Activated CD8-positive, alpha-beta memory T cell treated with anti-CD3 and anti-CD28 coated beads, Interleukin-2, amount 10 ng/mL, durations not matched to agents 7 days and 5 days (primary cell): ENCODE results near the gene LRRC26. TPM values are rescaled to one million over a fixed set of nuclear protein-coding genes. Genes with fewer than 3 reads are reported as not detected.

Experiments
- ATAC-seq: fragments of 150-1000 bp; cut with Tn5 transposase; one replicate; pipeline ENCODE4 v1.10.0; 2021; ENCODE audit warnings: moderate library complexity
- CTCF ChIA-PET: fragments of 350-600 bp; sonication (Branson Sonifier 250); formaldehyde crosslinking; loops from one replicate; lab custom pipeline; 2021; ENCODE audit warnings: antibody characterized with exemption; lab: Charles Lee
- DNase-seq: peaks from one replicate; pipeline ENCODE4 v3.0.0-alpha.2; 2020
- H3K27ac Mint-ChIP-seq: one replicate; pipeline ENCODE4 v1.8.0; 2021; ENCODE audit warnings: mild to moderate bottlenecking, mixed read lengths
- H3K27me3 Mint-ChIP-seq: one replicate; pipeline ENCODE4 v1.8.0; 2021; ENCODE audit warnings: mixed read lengths
- H3K36me3 Mint-ChIP-seq: one replicate; pipeline ENCODE4 v1.8.0; 2021; ENCODE audit warnings: mild to moderate bottlenecking, mixed read lengths
- H3K4me1 Mint-ChIP-seq: one replicate; pipeline ENCODE4 v1.8.0; 2021; ENCODE audit warnings: mixed read lengths
- H3K4me3 Mint-ChIP-seq: one replicate; pipeline ENCODE4 v1.8.0; 2021; ENCODE audit warnings: mild to moderate bottlenecking, moderate library complexity, mixed read lengths
- H3K9me3 Mint-ChIP-seq: one replicate; pipeline ENCODE4 v1.8.0; 2022; ENCODE audit warnings: low read depth, mixed read lengths
- total RNA-seq, 2 experiments: library from RNA; stranded (reverse); gene quantifications; one replicate each; pipeline ENCODE4 v1.2.3, GENCODE V29; 2021

LRRC26 gene
- total RNA-seq, 2 experiments from 2014 or later: 0.30 TPM; not detected in 1

DNA sequence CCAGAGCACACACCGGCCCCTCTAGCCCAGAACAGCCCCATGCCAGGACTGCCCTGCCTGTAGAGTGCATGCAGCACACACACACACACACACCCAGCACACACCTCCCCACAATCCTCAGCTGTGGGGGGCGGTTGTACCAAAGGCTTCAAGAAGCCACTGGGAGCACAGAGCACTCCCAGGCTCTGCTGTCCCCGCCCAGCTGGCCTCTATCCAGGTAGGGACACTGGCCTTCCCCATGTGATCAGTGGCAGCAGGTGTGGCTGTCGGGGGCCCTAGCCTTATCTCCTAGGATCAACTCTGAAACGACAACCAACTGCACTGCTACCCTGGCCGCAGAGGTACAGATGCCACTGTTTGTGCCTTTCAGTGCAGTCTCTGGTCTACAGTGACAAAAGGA is 16.5 kb upstream of the LRRC26 start:
- H3K27ac Mint-ChIP-seq: no peak overlapping the region
- peaks cover 35% of the 10 kb centered on the region for H3K4me1 Mint-ChIP-seq
- CTCF ChIA-PET: interaction anchor here (3.5 to 5.1 kb wide), 2 partner anchors 18 to 50 kb away, joined by 15 to 55 read pairs; partner anchors contain the start of genes NDOR1, TMEM203 and TPRN
- H3K36me3 Mint-ChIP-seq: peaks cover 5% of the 10 kb centered on the region
- peak overlapping the region; percentile 93 for H3K4me3 Mint-ChIP-seq
- DNase-seq (no peak), ATAC-seq (no peak)
- H3K27me3 Mint-ChIP-seq: no peaks in the 10 kb centered on the region
- no peaks in the 10 kb centered on the region for H3K9me3 Mint-ChIP-seq

DNA sequence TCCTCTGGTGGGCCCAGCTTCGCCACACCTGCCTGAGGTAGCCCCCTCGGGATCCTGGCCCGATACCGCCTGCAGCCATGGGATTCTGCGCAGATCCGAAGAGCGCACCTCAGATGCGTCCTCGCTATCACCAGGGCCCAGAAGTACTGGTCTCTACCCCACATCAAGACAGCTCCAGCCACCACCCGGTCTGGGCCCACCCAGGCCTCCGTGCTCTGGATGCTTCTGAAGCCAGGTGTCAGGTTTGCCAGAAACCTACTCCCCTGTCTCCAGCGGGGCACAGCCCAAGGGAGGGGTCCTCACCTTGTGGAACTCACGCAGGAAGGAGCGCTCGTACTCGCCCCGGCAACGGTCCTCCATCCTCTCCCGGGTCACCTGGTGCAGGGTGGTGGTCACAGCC is 16.1 kb upstream of the LRRC26 start:
- Mint-ChIP-seq H3K4me3 (no peak overlapping the region), H3K4me1 (peaks cover 35% of the 10 kb centered on the region), H3K27me3 (no peaks in the 10 kb centered on the region), H3K36me3 (peaks cover 5% of the 10 kb centered on the region), H3K9me3 (no peaks in the 10 kb centered on the region), H3K27ac (no peak overlapping the region)
- ATAC-seq (no peak), DNase-seq (no peak)
- CTCF ChIA-PET: no interaction called here

DNA sequence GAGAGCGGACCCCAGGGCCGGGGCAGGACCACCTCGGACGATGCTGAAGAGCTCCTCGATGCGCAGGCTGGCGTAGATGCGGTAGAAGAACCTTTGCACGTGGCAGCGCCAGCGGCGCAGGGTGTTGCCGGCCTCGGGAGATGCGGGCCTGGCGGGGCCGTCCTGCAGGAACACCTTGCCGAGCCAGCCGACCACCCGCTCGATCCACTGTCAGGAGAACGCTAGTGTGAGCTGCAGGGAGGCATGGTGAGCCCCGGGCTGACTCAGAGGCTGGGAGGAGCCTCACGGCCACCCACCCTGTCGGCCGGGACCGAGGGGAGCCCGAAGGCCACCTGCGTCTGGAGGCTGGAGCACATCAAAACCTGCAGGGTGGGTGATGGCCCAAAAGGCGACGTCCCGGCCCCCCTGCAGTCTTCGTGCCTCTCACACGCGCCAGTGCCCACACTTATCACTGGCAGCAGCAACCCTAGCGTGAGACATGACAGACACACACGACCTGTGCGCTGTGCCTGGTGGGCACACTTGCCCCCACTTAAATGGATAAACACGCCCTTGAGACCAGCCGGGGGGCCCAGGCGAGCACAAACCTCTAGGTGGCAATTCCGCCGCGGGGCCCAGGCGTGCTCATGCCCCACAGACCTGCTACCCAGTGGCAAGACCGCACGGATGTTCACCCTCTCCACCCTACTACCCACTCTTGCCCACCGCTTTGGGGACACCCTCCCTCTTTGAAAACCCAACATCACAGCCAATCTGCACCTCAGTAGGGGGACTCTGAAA is 15.2 kb upstream of the LRRC26 start:
- ATAC-seq (no peak), DNase-seq (no peak)
- Mint-ChIP-seq H3K36me3 (peaks cover 4% of the 10 kb centered on the region), H3K4me1 (peaks cover 28% of the 10 kb centered on the region), H3K4me3 (no peak overlapping the region), H3K9me3 (no peaks in the 10 kb centered on the region), H3K27ac (no peak overlapping the region), H3K27me3 (no peaks in the 10 kb centered on the region)
- CTCF ChIA-PET: no interaction called here

DNA sequence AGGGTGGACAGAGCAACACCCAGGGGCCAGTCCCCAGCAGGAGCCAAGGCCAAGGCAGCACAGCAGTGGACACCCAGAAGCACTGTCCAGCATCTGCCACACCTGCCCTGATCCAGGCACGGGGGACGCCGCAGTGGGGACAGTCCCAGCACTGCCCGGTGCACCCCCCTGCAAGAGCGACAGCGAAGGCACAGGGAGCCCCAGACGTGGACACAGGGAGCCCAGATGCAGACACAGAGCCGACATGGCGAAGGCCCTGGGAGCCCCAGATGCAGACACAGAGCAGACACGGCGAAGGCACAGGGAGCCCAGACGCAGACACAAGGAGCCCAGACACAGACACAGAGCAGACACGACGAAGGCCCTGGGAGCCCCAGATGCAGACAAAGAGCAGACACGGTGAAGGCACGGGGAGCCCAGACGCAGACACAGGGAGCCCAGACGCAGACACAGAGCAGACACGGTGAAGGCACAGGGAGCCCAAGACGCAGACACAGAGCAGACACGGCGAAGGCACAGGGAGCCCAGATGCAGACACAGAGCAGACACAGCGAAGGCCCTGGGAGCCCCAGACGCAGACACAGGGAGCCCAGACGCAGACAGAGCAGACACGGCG is 14.2 kb upstream of the LRRC26 start:
- Mint-ChIP-seq H3K27ac (no peak overlapping the region), H3K36me3 (peaks cover 4% of the 10 kb centered on the region), H3K4me1 (peaks cover 21% of the 10 kb centered on the region), H3K9me3 (no peaks in the 10 kb centered on the region), H3K27me3 (no peaks in the 10 kb centered on the region), H3K4me3 (no peak overlapping the region)
- ATAC-seq (no peak), DNase-seq (no peak)
- CTCF ChIA-PET: no interaction called here

DNA sequence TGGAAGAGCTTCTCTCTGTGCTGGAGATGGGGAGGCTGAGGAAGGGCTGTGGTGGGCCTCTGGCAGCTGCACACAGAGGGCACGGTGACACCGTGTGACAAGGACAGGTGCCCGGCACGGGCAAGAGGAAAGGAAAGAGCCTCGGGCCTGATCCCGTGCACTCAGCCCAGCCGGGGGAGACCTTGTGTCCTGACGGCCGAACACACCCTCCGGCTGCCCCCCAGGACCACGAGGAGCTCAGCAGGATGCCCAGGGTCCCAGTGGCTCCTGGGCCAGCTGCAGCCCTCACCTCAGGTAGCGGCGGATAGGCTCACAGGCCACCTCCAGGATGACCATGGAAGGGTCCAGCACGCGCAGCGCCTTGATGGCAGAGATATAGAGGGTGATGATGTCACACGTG is 13.0 kb upstream of the LRRC26 start:
- H3K4me3 Mint-ChIP-seq: no peak overlapping the region
- no peak for ATAC-seq
- CTCF ChIA-PET: no interaction called here
- no peaks in the 10 kb centered on the region for H3K9me3 Mint-ChIP-seq
- no peaks in the 10 kb centered on the region for H3K27me3 Mint-ChIP-seq
- H3K4me1 Mint-ChIP-seq: peaks cover 19% of the 10 kb centered on the region
- H3K27ac Mint-ChIP-seq: no peak overlapping the region
- peaks cover 4% of the 10 kb centered on the region for H3K36me3 Mint-ChIP-seq
- DNase-seq: no peak

DNA sequence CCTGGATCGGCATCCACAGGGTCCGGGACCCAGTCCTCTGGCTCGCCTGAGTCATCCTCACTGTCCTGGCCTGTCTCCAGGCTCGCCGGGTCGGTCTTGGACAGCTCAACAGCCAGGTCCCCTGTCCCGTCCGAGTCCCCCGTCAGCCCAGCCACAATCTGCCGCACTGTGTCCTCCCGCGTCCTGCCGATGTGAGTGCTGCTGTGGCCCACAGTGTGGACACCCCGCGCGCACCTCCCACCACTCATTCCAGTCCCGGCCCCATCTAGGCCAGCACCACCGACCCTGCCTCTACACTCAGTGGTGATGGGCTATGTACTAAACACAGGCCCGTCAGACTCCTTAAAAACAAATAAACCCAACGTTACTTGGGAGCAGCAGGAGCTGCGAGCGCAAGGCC is 11.8 kb upstream of the LRRC26 start:
- CTCF ChIA-PET: no interaction called here
- no peaks in the 10 kb centered on the region for H3K9me3 Mint-ChIP-seq
- no peak overlapping the region for H3K4me3 Mint-ChIP-seq
- H3K36me3 Mint-ChIP-seq: peaks cover 4% of the 10 kb centered on the region
- no peak for ATAC-seq
- no peak overlapping the region for H3K27ac Mint-ChIP-seq
- no peaks in the 10 kb centered on the region for H3K27me3 Mint-ChIP-seq
- H3K4me1 Mint-ChIP-seq: peaks cover 8% of the 10 kb centered on the region
- DNase-seq: no peak

DNA sequence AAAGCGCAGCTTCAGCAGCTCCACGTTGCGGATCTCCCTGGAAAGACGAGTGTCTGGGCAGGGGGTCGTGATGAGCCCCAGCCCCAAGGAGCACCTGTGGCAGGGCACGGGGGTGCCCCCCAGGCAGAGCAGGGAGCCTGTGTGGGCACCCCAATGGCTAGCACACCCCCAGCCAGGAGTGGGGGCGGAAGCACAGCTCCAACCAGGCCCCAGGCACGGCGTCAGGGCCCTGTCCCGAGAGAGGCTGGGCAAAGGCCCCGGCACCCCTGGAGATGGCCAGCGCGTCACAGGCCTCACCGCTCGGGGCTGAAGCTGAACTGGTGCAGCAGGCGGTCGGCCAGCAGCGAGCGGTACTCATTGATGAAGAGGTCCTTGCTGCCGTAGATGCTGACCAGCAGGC is 10.6 kb upstream of the LRRC26 start:
- peaks cover 4% of the 10 kb centered on the region for H3K36me3 Mint-ChIP-seq
- DNase-seq: no peak
- H3K4me1 Mint-ChIP-seq: peaks cover 1% of the 10 kb centered on the region

DNA sequence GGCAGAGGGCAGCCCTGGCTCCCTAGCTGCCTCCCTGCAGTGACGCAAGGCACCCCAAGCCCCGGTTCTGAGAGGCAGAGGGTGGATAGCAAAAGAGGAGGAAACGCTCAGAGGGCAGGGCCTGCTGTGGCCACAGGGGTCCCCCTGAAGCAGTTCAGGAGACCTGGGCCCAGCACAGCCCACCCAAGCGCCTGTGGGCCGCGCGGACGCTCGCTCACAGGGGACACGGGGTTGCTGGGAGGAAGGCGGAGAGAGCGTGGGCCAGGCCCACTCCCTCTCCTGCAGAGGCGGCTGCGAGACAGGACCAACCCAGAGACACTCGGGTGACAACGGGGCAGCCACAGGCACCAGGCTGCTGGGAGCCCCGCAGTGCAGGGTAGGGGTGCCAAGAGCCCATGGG is 9.9 kb upstream of the LRRC26 start:
- Mint-ChIP-seq H3K36me3 (peaks cover 4% of the 10 kb centered on the region), H3K4me3 (no peak overlapping the region), H3K27me3 (peaks cover 2% of the 10 kb centered on the region), H3K27ac (no peak overlapping the region), H3K4me1 (no peaks in the 10 kb centered on the region), H3K9me3 (no peaks in the 10 kb centered on the region)
- ATAC-seq (no peak), DNase-seq (no peak)
- CTCF ChIA-PET: no interaction called here

More for the DNA sequence above, 10.6 kb upstream of the LRRC26 start:
- Mint-ChIP-seq H3K27me3 (no peaks in the 10 kb centered on the region), H3K4me3 (no peak overlapping the region), H3K9me3 (no peaks in the 10 kb centered on the region), H3K27ac (no peak overlapping the region)
- ATAC-seq: no peak
- CTCF ChIA-PET: no interaction called here

DNA sequence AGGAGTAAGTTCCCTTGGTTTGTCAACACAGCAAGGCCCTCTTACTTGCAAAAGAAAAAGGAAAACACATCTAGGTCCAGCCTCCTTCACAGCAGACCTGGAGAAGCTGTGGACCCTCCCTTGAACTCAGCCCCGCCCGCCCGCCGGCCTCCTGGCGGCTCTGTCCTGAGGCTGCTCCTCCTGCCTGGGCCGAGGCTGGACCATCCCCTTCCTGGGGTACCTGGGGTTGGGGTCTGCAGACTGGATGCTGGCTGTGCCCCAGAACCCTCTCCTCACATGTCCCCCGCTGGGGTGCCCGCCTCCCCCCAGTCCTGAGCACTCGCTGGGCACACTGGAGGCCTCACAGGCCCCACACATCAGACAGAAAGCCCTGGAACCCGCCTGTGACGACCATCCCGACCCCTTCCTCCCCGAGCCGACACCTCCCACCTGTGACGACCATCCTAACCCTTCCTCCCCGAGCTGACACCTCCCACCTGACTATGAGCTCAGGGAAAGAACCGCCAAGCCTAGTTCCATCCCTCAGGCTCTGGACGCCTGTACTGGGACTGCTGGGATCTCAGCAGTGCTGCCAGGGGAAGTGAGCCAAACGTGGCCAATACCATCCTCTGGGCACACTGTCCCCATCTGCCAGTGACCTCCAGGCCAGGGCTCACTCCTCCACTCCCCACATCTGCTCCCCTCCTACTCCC is 9.2 kb upstream of the LRRC26 start:
- no peak overlapping the region for H3K27ac Mint-ChIP-seq
- H3K36me3 Mint-ChIP-seq: peaks cover 4% of the 10 kb centered on the region
- DNase-seq: no peak
- H3K9me3 Mint-ChIP-seq: no peaks in the 10 kb centered on the region
- CTCF ChIA-PET: interaction anchor here (0.8 to 0.9 kb wide), 2 partner anchors 48 to 83 kb away, joined by 3 read pairs; partner anchors contain the start of gene RNF224
- H3K4me3 Mint-ChIP-seq: no peak overlapping the region
- ATAC-seq: no peak
- no peaks in the 10 kb centered on the region for H3K4me1 Mint-ChIP-seq
- H3K27me3 Mint-ChIP-seq: peaks cover 3% of the 10 kb centered on the region

DNA sequence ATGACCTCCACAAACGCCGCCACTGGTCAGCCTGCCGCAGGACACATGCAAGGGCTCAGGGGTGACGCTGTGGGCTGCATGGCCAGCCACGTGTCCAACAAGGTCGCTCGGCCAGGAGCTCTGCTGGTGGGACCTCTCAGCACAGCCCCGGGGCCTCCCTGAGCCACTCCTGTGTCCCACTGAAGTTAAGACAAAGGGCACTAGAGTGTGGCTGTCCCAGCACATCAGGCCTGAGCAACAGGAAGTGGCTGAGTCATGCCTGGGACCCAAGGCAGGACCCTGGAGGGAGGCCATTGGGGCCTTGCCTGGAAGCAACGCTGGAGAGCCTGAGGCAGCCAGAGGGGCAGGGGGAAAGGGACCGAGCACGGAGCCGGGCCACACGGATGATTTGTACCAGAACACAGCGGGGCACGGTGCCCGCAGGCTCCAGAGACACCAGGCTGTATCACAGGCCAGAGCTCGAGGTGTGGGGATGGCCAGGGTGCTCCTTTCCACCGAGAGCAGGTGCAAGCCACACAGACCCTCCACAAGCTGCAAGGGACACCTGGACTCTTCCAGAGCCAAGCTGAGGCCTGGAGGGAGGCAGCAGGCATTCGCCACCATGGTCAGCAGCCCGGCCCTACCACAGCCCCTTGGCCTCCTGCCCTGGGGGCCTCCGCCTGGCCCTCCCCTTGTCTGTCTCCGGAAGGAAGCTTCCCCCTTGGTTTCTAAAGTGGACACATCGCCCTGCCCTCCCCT is 8.5 kb upstream of the LRRC26 start:
- Mint-ChIP-seq H3K27me3 (peaks cover 10% of the 10 kb centered on the region), H3K36me3 (peaks cover 4% of the 10 kb centered on the region), H3K9me3 (no peaks in the 10 kb centered on the region), H3K4me1 (no peaks in the 10 kb centered on the region), H3K4me3 (no peak overlapping the region), H3K27ac (no peak overlapping the region)
- ATAC-seq (no peak), DNase-seq (no peak)
- CTCF ChIA-PET: interaction anchor here (0.8 to 0.9 kb wide), 2 partner anchors 49 to 83 kb away, joined by 3 read pairs; partner anchors contain the start of gene RNF224

DNA sequence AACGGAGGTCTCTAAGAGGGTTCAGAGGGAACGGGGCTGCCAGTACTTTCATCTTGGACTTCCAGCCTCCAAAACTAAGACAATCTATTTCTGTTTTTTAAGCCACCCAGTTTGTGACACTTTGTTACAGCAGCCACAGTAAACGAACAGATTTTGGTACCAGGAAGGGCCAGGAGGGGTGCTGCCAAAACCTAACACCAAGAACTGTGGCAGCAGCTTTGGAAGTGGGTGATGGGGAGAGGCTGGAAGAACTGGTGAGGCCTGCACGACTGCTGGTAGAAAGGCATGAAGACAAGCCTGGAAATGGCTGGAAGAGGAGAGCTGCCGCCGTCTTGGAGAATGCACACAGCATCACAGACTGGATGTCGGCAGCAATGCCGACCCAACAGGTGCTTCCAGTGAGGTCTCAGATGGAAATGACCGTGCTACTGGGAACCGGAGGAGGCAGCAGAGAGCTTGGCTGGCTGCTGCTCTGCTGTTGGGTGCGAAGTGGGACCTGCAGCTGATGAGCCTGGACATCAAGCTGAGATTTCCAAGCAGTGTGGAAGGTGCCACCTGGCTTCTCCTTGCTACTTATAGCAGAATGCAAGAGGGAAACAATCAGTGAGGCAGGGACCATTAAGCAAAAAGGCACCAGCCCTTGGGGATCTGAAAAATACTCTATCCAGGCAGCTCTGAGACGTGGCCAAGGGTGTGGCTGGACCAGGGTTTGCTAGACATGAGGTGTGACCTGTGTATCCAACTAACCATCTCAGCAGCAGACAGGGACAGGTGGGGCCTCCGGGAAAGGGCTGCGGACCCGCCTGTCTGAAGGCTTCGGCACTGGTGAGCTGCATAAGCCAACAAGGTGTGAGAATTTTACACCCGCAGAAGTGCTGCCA is 6.7 kb upstream of the LRRC26 start:
- H3K4me3 Mint-ChIP-seq: no peak overlapping the region
- CTCF ChIA-PET: interaction anchor here (0.6 to 2.7 kb wide), 10 partner anchors 11 to 141 kb away, joined by 3 to 10 read pairs (median 4); partner anchors contain the start of gene SSNA1
- DNase-seq: peak; percentile 54
- no peak overlapping the region for H3K27ac Mint-ChIP-seq
- peaks cover 20% of the 10 kb centered on the region for H3K27me3 Mint-ChIP-seq
- no peaks in the 10 kb centered on the region for H3K4me1 Mint-ChIP-seq
- no peaks in the 10 kb centered on the region for H3K9me3 Mint-ChIP-seq
- no peaks in the 10 kb centered on the region for H3K36me3 Mint-ChIP-seq
- peak; percentile 71 for ATAC-seq

DNA sequence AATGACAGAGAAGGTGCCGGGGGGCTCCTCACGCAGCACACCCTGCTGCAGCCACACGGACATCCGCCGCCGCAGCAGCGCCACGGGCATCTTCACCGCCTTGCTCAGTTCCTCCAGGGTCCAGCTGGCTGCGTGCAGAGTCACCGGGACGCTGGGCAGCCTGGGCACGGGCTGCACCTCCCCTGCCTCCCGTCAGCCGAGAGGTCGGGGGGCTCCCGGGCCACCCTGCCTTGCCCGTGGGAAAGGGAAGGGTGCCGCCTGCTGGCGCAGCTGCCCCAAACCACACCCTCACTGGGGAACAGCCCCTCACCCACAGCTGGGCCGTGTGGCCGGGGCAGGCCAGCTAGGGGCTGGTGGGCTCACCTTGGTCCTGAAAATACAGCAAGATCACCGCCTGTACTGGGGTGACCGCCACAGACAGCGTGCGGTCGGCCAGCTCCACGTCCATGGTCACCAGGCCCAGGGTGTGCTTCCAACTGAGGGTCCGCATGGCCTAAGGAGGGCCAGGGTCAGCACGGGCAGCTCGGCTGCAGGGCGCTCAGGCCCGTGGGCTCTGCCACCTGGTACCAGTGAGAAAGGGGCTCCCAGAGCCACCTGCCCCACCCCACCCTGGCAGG is 5.6 kb upstream of the LRRC26 start:
- Mint-ChIP-seq H3K27me3 (peaks cover 31% of the 10 kb centered on the region), H3K4me3 (no peak overlapping the region), H3K4me1 (no peaks in the 10 kb centered on the region), H3K36me3 (no peaks in the 10 kb centered on the region), H3K9me3 (no peaks in the 10 kb centered on the region), H3K27ac (no peak overlapping the region)
- ATAC-seq: no peak
- no peak for DNase-seq
- CTCF ChIA-PET: interaction anchor here (1.2 to 2.7 kb wide), 6 partner anchors 12 to 80 kb away, joined by 4 to 10 read pairs (median 5); partner anchors contain the start of genes RNF208 and RNF224
